GM12891 (cell line): ENCODE measurements around the gene TMEM132D.

Experiments
- POLR2A ChIP-seq: IDR thresholded peaks from 2 replicates; pipeline ENCODE4 v1.6.1; 2011; ENCODE audit warnings: low read depth, low read length, control low read depth
- POLR2AphosphoS5 ChIP-seq: IDR thresholded peaks from 2 replicates; pipeline ENCODE4 v1.6.1; 2011; ENCODE audit warnings: low read depth, low read length, control low read depth
- POU2F2 ChIP-seq: IDR thresholded peaks from 2 replicates; pipeline ENCODE4 v1.6.1; 2011; ENCODE audit warnings: low read depth, mild to moderate bottlenecking, control low read depth, low read length, moderate library complexity
- SPI1 ChIP-seq: IDR thresholded peaks from 2 replicates; pipeline ENCODE4 v1.6.1; 2011; ENCODE audit warnings: low read depth, low read length, control low read depth
- TAF1 ChIP-seq: IDR thresholded peaks from 2 replicates; pipeline ENCODE4 v1.6.1; 2011; ENCODE audit warnings: low read depth, low read length, control low read depth

DNA sequence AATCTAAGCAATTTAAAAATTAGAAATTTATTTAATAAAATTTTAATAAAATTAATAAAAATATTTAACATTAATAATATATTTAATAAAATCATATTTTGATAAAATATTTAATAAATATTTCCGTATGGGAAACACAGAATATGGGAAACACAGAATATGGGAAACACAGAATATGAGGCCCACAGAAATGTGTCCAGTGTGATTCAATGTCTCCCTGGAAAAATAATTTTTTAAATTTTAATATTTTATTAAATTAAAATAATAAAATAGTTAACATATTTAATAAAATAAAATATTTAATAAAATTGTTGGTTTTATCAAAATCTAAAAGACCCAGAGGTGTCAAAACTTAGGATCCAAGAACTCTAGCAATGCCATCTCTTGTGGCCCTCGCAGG, 186.4 kb downstream of the TMEM132D start:
- TF ChIP-seq TAF1: no peak
- no peak for TF ChIP-seq POLR2A
- no peak for TF ChIP-seq POLR2AphosphoS5
- no peak for TF ChIP-seq POU2F2
- no peak for TF ChIP-seq SPI1
